Stimulated activated CD8-positive, alpha-beta memory T cell treated with anti-CD3 and anti-CD28 coated beads, Interleukin-2, amount 100 ng/mL, for 1 hour (primary cell): ENCODE measurements around the gene IFNA21.
"Not testable (repeated sequence)": the region's sequence is repeated elsewhere in the genome, so short reads cannot be mapped to it uniquely, and the experiment has no call there.

Experiments
- DNase-seq, 2 donors: peaks; one replicate each; pipeline ENCODE4 v3.0.0-alpha.2; 2020; ENCODE audit warnings: low read depth in 2 of 2

IFNA21 gene

GRCh38 chr9:21141427-21141882, 25.0 kb downstream of the IFNA21 start, which contains the start of gene IFNW1:
IFNW1 (minus strand) TSS chr9:21141832; CDS start chr9:21141570, 262 bp downstream.
- DNase-seq = no peak

GRCh38 chr9:21137020-21137419, 29.4 kb downstream of the IFNA21 start:
- DNase-seq = no peak

- DNase-seq = no peak
Measured at GRCh38 chr9:21135736-21136135, 30.7 kb downstream of the IFNA21 start.

GRCh38 chr9:21128186-21128585, 38.3 kb downstream of the IFNA21 start:
- not testable (repeated sequence) for DNase-seq

GRCh38 chr9:21121595-21122251, 44.7 kb downstream of the IFNA21 start:
- no peak for DNase-seq

- DNase-seq = no peak
Measured at GRCh38 chr9:21121079-21121478, 45.4 kb downstream of the IFNA21 start.

- no peak for DNase-seq
Measured at GRCh38 chr9:21119093-21119770, 47.2 kb downstream of the IFNA21 start.
